ENCODE measurements around the gene TSFM.
"Not testable (repeated sequence)": the region's sequence is repeated elsewhere in the genome, so short reads cannot be mapped to it uniquely, and the experiment has no call there.

The TSFM gene

GRCh38 chr12:57817261-57817989 lies 34.8 kb downstream of the TSFM start:
- Histone ChIP-seq H3K9me3 (ENCODE audit: insufficient read depth, low read length) (no peaks in the 10 kb centered on the region), H2AFZ (ENCODE audit: low read depth, low read length) (no peak overlapping the region), H3K4me2 (ENCODE audit: low read length) (no peak overlapping the region), H3K27me3 (ENCODE audit: low read depth, low read length) (no peaks in the 10 kb centered on the region), H3K79me2 (ENCODE audit: low read length) (no peaks in the 10 kb centered on the region), H3K27ac (ENCODE audit: low read length) (no peak overlapping the region), H3K4me3 (ENCODE audit: low read length) (no peak overlapping the region), H3K36me3 (replicated peaks; ENCODE audit: low read depth, low read length) (peaks cover 8% of the 10 kb centered on the region), H3K9ac (ENCODE audit: low read length) (no peak overlapping the region), H3K4me1 (ENCODE audit: low read length) (no peaks in the 10 kb centered on the region), H4K20me1 (ENCODE audit: insufficient read depth, low read length) (no peaks in the 10 kb centered on the region)
- TF ChIP-seq EZH2phosphoT487 (IDR thresholded peaks at IDR 0.05; ENCODE audit: low read depth) (no peak), CTCF (IDR thresholded peaks at IDR 0.05; ENCODE audit: low read depth, low read length) (no peak)

DNA sequence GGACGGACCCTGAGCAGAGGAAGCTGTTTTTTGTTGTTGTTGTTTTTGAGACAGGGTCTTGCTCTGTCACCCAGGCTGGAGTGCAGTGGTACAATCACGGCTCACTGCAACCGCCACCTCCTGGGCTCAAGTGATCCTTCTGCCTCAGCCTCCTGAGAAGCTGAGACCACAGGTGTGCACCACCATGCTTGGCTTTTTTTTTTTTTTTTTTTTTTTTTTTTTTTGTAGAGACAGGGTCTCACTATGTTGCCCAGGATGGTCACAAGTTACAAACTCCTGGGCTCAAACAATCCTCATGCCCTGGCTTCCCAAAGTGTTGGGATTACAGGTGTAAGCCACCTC lies 35.4 kb downstream of the TSFM start:
- H3K36me3 ChIP-seq (replicated peaks; ENCODE audit: low read depth, low read length): peaks cover 11% of the 10 kb centered on the region
- not testable (repeated sequence) for H3K4me2 ChIP-seq (ENCODE audit: low read length); H3K27me3 ChIP-seq (ENCODE audit: low read depth, low read length); H3K4me3 ChIP-seq (ENCODE audit: low read length); H3K27ac ChIP-seq (ENCODE audit: low read length); H3K79me2 ChIP-seq (ENCODE audit: low read length); H3K9ac ChIP-seq (ENCODE audit: low read length); H3K4me1 ChIP-seq (ENCODE audit: low read length); H4K20me1 ChIP-seq (ENCODE audit: insufficient read depth, low read length); H3K9me3 ChIP-seq (ENCODE audit: insufficient read depth, low read length); H2AFZ ChIP-seq (ENCODE audit: low read depth, low read length)

DNA sequence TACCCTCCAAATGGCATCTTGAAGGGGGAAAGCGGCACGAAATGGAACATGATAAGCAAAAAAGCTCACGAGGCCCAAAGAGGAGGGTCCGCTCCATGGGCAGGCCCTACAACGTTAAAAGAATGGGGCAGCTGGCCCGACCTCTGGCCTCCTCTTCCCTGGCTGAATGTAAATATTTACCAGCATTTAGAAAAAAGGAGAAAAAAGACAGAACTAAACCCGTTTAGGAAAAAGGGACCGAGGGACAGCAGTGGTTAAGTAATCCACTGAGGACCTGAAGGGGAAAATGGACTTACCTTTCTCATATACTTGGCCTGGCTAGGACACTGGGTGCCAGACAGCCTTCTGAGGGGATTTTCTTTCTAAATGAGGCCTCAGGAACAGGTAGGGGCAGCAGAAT lies 37.5 kb downstream of the TSFM start:
- not testable (repeated sequence) for H3K27me3 ChIP-seq (ENCODE audit: low read depth, low read length); H3K27ac ChIP-seq (ENCODE audit: low read length); H3K79me2 ChIP-seq (ENCODE audit: low read length); H3K4me1 ChIP-seq (ENCODE audit: low read length); H3K4me2 ChIP-seq (ENCODE audit: low read length); H3K9ac ChIP-seq (ENCODE audit: low read length); H2AFZ ChIP-seq (ENCODE audit: low read depth, low read length); H3K4me3 ChIP-seq (ENCODE audit: low read length); H3K9me3 ChIP-seq (ENCODE audit: insufficient read depth, low read length); H4K20me1 ChIP-seq (ENCODE audit: insufficient read depth, low read length)
- H3K36me3 ChIP-seq (replicated peaks; ENCODE audit: low read depth, low read length): peaks cover 23% of the 10 kb centered on the region

DNA sequence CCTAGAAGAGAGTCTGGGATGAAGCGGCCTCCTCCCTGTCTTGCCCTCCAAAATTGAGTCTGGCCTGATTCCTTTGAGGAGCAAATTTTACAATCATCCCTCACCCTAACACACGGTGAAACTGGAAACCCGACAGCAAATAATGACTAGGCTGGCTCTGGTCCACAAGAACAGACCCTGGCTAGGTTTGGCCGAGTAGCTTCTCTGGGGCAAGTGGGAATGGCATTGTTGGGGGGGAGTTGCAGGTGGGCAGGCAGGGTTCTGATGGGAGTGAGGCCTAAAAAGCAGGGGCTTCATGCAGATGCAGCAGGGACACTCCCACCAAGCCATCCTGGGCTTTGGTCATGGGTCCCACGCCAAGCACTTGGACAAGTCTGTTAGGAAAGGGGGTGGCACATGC lies 38.4 kb downstream of the TSFM start:
- H3K27ac ChIP-seq (ENCODE audit: low read length); H3K9ac ChIP-seq (ENCODE audit: low read length); H2AFZ ChIP-seq (ENCODE audit: low read depth, low read length); H3K79me2 ChIP-seq (ENCODE audit: low read length); H3K27me3 ChIP-seq (ENCODE audit: low read depth, low read length); H3K4me1 ChIP-seq (ENCODE audit: low read length); H4K20me1 ChIP-seq (ENCODE audit: insufficient read depth, low read length); H3K4me3 ChIP-seq (ENCODE audit: low read length); H3K4me2 ChIP-seq (ENCODE audit: low read length); H3K9me3 ChIP-seq (ENCODE audit: insufficient read depth, low read length): not testable (repeated sequence)
- H3K36me3 ChIP-seq (replicated peaks; ENCODE audit: low read depth, low read length): peaks cover 28% of the 10 kb centered on the region

- Histone ChIP-seq H3K36me3 (replicated peaks; ENCODE audit: low read depth, low read length) (peaks cover 33% of the 10 kb centered on the region), H2AFZ (ENCODE audit: low read depth, low read length) (no peak overlapping the region), H3K4me2 (ENCODE audit: low read length) (no peak overlapping the region), H3K9me3 (ENCODE audit: insufficient read depth, low read length) (no peaks in the 10 kb centered on the region), H3K27ac (ENCODE audit: low read length) (no peak overlapping the region), H3K79me2 (ENCODE audit: low read length) (no peaks in the 10 kb centered on the region), H3K4me1 (ENCODE audit: low read length) (no peaks in the 10 kb centered on the region), H3K9ac (ENCODE audit: low read length) (no peak overlapping the region), H3K4me3 (ENCODE audit: low read length) (no peak overlapping the region), H4K20me1 (ENCODE audit: insufficient read depth, low read length) (no peaks in the 10 kb centered on the region), H3K27me3 (ENCODE audit: low read depth, low read length) (no peaks in the 10 kb centered on the region)
- TF ChIP-seq EZH2phosphoT487 (IDR thresholded peaks at IDR 0.05; ENCODE audit: low read depth) (no peak), CTCF (IDR thresholded peaks at IDR 0.05; ENCODE audit: low read depth, low read length) (no peak)
These were observed 39.1 kb downstream of the TSFM start for GRCh38 chr12:57821474-57822214.

Data from OCI-LY3 (cell line).